GM21529 (cell line): ENCODE results near the gene CAMTA1.

Source experiments
- ATAC-seq: cut with Tn5 transposase; IDR thresholded peaks from one replicate; pipeline ENCODE4 v1.9.1; 2021; ENCODE audit not compliant: unreplicated experiment

CAMTA1 gene

GRCh38 chr1:7454895-7455784, 669.9 kb downstream of the CAMTA1 start:
- no peak for ATAC-seq

- no peak for ATAC-seq
Observed at GRCh38 chr1:7455796-7456721, 670.8 kb downstream of the CAMTA1 start.

- no peak for ATAC-seq
Observed at GRCh38 chr1:7456722-7457082, 671.4 kb downstream of the CAMTA1 start.

GRCh38 chr1:7457811-7458210, 672.6 kb downstream of the CAMTA1 start:
- no peak for ATAC-seq

- ATAC-seq: no peak
Observed at GRCh38 chr1:7458946-7459345, 673.7 kb downstream of the CAMTA1 start.

GRCh38 chr1:7459914-7460313, 674.7 kb downstream of the CAMTA1 start:
- ATAC-seq: no peak

GRCh38 chr1:7460807-7461206, 675.6 kb downstream of the CAMTA1 start:
- no peak for ATAC-seq

GRCh38 chr1:7462617-7463016, 677.4 kb downstream of the CAMTA1 start:
- no peak for ATAC-seq

GRCh38 chr1:7463526-7463925, 678.3 kb downstream of the CAMTA1 start:
- ATAC-seq: no peak

GRCh38 chr1:7464736-7465135, 679.5 kb downstream of the CAMTA1 start:
- no peak for ATAC-seq

- ATAC-seq: no peak
Observed at GRCh38 chr1:7467476-7468175, 682.4 kb downstream of the CAMTA1 start.

GRCh38 chr1:7468248-7468647, 683.0 kb downstream of the CAMTA1 start:
- no peak for ATAC-seq

GRCh38 chr1:7469255-7469938, 684.1 kb downstream of the CAMTA1 start:
- no peak for ATAC-seq

- ATAC-seq: no peak
Observed at GRCh38 chr1:7470904-7471638, 685.8 kb downstream of the CAMTA1 start.

- no peak for ATAC-seq
Observed at GRCh38 chr1:7471836-7472235, 686.6 kb downstream of the CAMTA1 start.

GRCh38 chr1:7473223-7474142, 688.2 kb downstream of the CAMTA1 start:
- no peak for ATAC-seq

GRCh38 chr1:7474143-7474490, 688.9 kb downstream of the CAMTA1 start:
- no peak for ATAC-seq

GRCh38 chr1:7474786-7475502, 689.7 kb downstream of the CAMTA1 start:
- no peak for ATAC-seq
